GM12891 (cell line): ENCODE measurements around the gene DPP10.

Source experiments
- PAX5 ChIP-seq: IDR thresholded peaks from 2 replicates; pipeline ENCODE4 v1.6.1; 2011; ENCODE audit warnings: low read length, moderate library complexity, mild to moderate bottlenecking; ENCODE audit not compliant: insufficient read depth, severe bottlenecking
- POLR2A ChIP-seq: IDR thresholded peaks from 2 replicates; pipeline ENCODE4 v1.6.1; 2011; ENCODE audit warnings: low read depth, low read length, control low read depth
- POLR2AphosphoS5 ChIP-seq: IDR thresholded peaks from 2 replicates; pipeline ENCODE4 v1.6.1; 2011; ENCODE audit warnings: low read depth, low read length, control low read depth
- TAF1 ChIP-seq: IDR thresholded peaks from 2 replicates; pipeline ENCODE4 v1.6.1; 2011; ENCODE audit warnings: low read depth, low read length, control low read depth

DNA sequence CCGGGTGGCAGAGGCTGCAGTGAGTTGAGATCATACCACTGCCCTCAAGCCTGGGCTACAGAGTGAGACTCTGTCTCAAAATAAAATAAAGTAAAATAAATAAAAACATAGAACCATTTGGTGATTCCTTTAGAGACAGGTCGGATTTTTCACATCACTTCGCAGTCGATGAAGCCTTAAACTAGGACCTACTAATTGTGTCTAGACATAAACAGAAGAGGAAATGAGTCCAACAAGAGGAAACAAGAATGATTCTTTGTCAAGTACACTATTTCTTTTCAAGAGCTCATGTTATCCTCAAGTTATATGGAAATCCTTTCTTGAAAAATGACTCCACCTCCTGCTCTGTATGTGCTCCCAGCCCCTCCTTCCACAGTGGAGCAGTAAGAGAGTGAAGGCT, 758.9 kb downstream of the DPP10 start:
- no peak for TF ChIP-seq POLR2A
- TF ChIP-seq POLR2AphosphoS5, result no peak
- TF ChIP-seq PAX5, result no peak
- TF ChIP-seq TAF1, result no peak
